Measurements from ENCODE around the gene SMARCC2. TPM values are rescaled to one million over a fixed set of nuclear protein-coding genes. Genes with fewer than 3 reads are reported as not detected.

Gene SMARCC2
- total and polyA plus RNA-seq, 2 of the 13 experiments (the other 11 are each of a cell fraction or from before 2014, with no cell fraction given): 21.3 to 24.1 TPM

- TF ChIP-seq NR2C2 (CRISPR knock-in tag; IDR thresholded peaks at IDR 0.05; ENCODE audit: borderline replicate concordance) (peak; percentile 3; the same call in 1 of the 2 replicates), ZNF281 (CRISPR knock-in tag; IDR thresholded peaks at IDR 0.05; ENCODE audit: borderline replicate concordance) (peak; percentile 43; the same call in 1 of the 2 replicates), ZNF276 (CRISPR knock-in tag; IDR thresholded peaks at IDR 0.05; ENCODE audit: low read depth) (0 out of 2 replicates have a peak, but pooled peaks have one; percentile 37), YEATS4 (CRISPR knock-in tag; IDR thresholded peaks at IDR 0.05; ENCODE audit: borderline replicate concordance) (no peak; the same call in 1 of the 2 replicates), RBM22 (optimal IDR thresholded peaks at IDR 0.05; ENCODE audit: low read length) (no peak), ZC3H13 (CRISPR knock-in tag; IDR thresholded peaks at IDR 0.05) (no peak), ZNF891 (CRISPR knock-in tag; IDR thresholded peaks at IDR 0.05) (peak; percentile 76; the same call in 1 of the 2 replicates), YEATS2 (CRISPR knock-in tag; IDR thresholded peaks at IDR 0.05; ENCODE audit: borderline replicate concordance) (no peak; the same call in none of the 2 replicates), ZNF597 (CRISPR knock-in tag; IDR thresholded peaks at IDR 0.05) (no peak), FOXK1 (CRISPR knock-in tag; IDR thresholded peaks at IDR 0.05; ENCODE audit: borderline replicate concordance, low read depth) (no peak; the same call in 1 of the 2 replicates), NR2F1 (CRISPR knock-in tag; IDR thresholded peaks at IDR 0.05) (no peak), HNF1B (CRISPR knock-in tag; IDR thresholded peaks at IDR 0.05) (peak; percentile 82), EZH2 (conservative IDR thresholded peaks at IDR 0.05; ENCODE audit: low read depth, low read length) (no peak), RFX1 (IDR thresholded peaks at IDR 0.05) (no peak), ZNF784 (CRISPR knock-in tag; IDR thresholded peaks at IDR 0.05; ENCODE audit: borderline replicate concordance) (no peak), HMGA1 (CRISPR knock-in tag; conservative IDR thresholded peaks at IDR 0.05) (no peak)
- TF ChIP-seq, protein P1, sequence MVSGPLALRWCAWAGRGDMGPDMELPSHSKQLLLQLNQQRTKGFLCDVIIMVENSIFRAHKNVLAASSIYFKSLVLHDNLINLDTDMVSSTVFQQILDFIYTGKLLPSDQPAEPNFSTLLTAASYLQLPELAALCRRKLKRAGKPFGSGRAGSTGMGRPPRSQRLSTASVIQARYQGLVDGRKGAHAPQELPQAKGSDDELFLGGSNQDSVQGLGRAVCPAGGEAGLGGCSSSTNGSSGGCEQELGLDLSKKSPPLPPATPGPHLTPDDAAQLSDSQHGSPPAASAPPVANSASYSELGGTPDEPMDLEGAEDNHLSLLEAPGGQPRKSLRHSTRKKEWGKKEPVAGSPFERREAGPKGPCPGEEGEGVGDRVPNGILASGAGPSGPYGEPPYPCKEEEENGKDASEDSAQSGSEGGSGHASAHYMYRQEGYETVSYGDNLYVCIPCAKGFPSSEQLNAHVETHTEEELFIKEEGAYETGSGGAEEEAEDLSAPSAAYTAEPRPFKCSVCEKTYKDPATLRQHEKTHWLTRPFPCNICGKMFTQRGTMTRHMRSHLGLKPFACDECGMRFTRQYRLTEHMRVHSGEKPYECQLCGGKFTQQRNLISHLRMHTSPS (CRISPR knock-in tag; IDR thresholded peaks at IDR 0.05; ENCODE audit: low read depth): no peak
These were observed 61.2 kb downstream of the SMARCC2 start, which contains the start of gene ESYT1 (continued) for GRCh38 chr12:56127888-56128669.
